Adipocyte (in vitro differentiated cells): Measurements from ENCODE around the gene SLC1A2.

Experiments
- DNase-seq: peaks from one replicate; pipeline ENCODE4 v3.0.0-alpha.2; 2015; ENCODE audit warnings: low read depth
- H3K27me3 ChIP-seq: replicated peaks from 2 replicates; pipeline ENCODE4 v1.7.0; 2013; ENCODE audit warnings: mild to moderate bottlenecking, low read length, moderate library complexity; ENCODE audit not compliant: control insufficient read depth, insufficient read depth
- H3K36me3 ChIP-seq: 2 replicates; pipeline ENCODE4 v1.7.0; 2013; ENCODE audit warnings: low read length, mild to moderate bottlenecking, moderate library complexity; ENCODE audit not compliant: control insufficient read depth, insufficient read depth, severe bottlenecking
- H3K4me1 ChIP-seq: 2 replicates; pipeline ENCODE4 v1.7.0; 2013; ENCODE audit warnings: mild to moderate bottlenecking, low read length, moderate library complexity; ENCODE audit not compliant: control insufficient read depth, insufficient read depth
- H3K4me3 ChIP-seq: 2 replicates; pipeline ENCODE4 v1.7.0; 2013; ENCODE audit warnings: mild to moderate bottlenecking, low read length, moderate library complexity
- H3K9ac ChIP-seq: 2 replicates; pipeline ENCODE4 v1.7.0; 2013; ENCODE audit warnings: mild to moderate bottlenecking, low read length, moderate library complexity
- H3K9me3 ChIP-seq: 2 replicates; pipeline ENCODE4 v1.7.0; 2013; ENCODE audit warnings: mild to moderate bottlenecking, low read length, moderate library complexity; ENCODE audit not compliant: control insufficient read depth

SLC1A2 gene

GRCh38 chr11:35245056-35245455 is 174.3 kb downstream of the SLC1A2 start:
- Histone ChIP-seq H3K4me1 (peaks cover 25% of the 10 kb centered on the region), H3K9me3 (no peaks in the 10 kb centered on the region)

GRCh38 chr11:35243774-35244173 is 175.6 kb downstream of the SLC1A2 start:
- Histone ChIP-seq H3K9ac (no peak overlapping the region), H3K27me3 (no peaks in the 10 kb centered on the region), H3K4me1 (peaks cover 22% of the 10 kb centered on the region), H3K36me3 (no peaks in the 10 kb centered on the region), H3K9me3 (no peaks in the 10 kb centered on the region), H3K4me3 (no peak overlapping the region)
- no peak for DNase-seq

More at GRCh38 chr11:35245056-35245455, 174.3 kb downstream of the SLC1A2 start:
- no peak overlapping the region for H3K9ac ChIP-seq
- no peak overlapping the region for H3K4me3 ChIP-seq
- H3K36me3 ChIP-seq, result no peaks in the 10 kb centered on the region
- H3K27me3 ChIP-seq, result no peaks in the 10 kb centered on the region
- DNase-seq, result no peak

- H3K9ac ChIP-seq, result no peak overlapping the region
- no peak overlapping the region for H3K4me3 ChIP-seq
- DNase-seq, result peak; percentile 13
- no peaks in the 10 kb centered on the region for H3K27me3 ChIP-seq
- no peaks in the 10 kb centered on the region for H3K9me3 ChIP-seq
- H3K4me1 ChIP-seq, result peaks cover 20% of the 10 kb centered on the region
- H3K36me3 ChIP-seq, result no peaks in the 10 kb centered on the region
Observed at GRCh38 chr11:35242412-35243242, 176.7 kb downstream of the SLC1A2 start.

GRCh38 chr11:35241531-35241930 is 177.8 kb downstream of the SLC1A2 start:
- no peaks in the 10 kb centered on the region for H3K36me3 ChIP-seq
- H3K4me3 ChIP-seq, result no peak overlapping the region
- no peaks in the 10 kb centered on the region for H3K9me3 ChIP-seq
- no peak overlapping the region for H3K9ac ChIP-seq
- DNase-seq, result no peak
- peaks cover 11% of the 10 kb centered on the region for H3K4me1 ChIP-seq
- no peaks in the 10 kb centered on the region for H3K27me3 ChIP-seq

GRCh38 chr11:35241083-35241482 is 178.3 kb downstream of the SLC1A2 start:
- no peaks in the 10 kb centered on the region for H3K9me3 ChIP-seq
- peaks cover 6% of the 10 kb centered on the region for H3K4me1 ChIP-seq
- H3K9ac ChIP-seq, result no peak overlapping the region
- DNase-seq, result no peak
- H3K4me3 ChIP-seq, result no peak overlapping the region
- H3K36me3 ChIP-seq, result no peaks in the 10 kb centered on the region
- no peaks in the 10 kb centered on the region for H3K27me3 ChIP-seq

- Histone ChIP-seq H3K4me1 (no peaks in the 10 kb centered on the region), H3K36me3 (no peaks in the 10 kb centered on the region), H3K9ac (no peak overlapping the region), H3K27me3 (no peaks in the 10 kb centered on the region), H3K4me3 (no peak overlapping the region), H3K9me3 (peaks cover 4% of the 10 kb centered on the region)
- no peak for DNase-seq
Observed at GRCh38 chr11:35239471-35240075, 179.8 kb downstream of the SLC1A2 start.

GRCh38 chr11:35238882-35239281 is 180.5 kb downstream of the SLC1A2 start:
- Histone ChIP-seq H3K36me3 (no peaks in the 10 kb centered on the region), H3K27me3 (no peaks in the 10 kb centered on the region), H3K9ac (no peak overlapping the region), H3K9me3 (peaks cover 4% of the 10 kb centered on the region), H3K4me3 (no peak overlapping the region), H3K4me1 (no peaks in the 10 kb centered on the region)
- no peak for DNase-seq

- Histone ChIP-seq H3K4me3 (no peak overlapping the region), H3K9me3 (peaks cover 4% of the 10 kb centered on the region), H3K36me3 (no peaks in the 10 kb centered on the region), H3K9ac (no peak overlapping the region), H3K4me1 (no peaks in the 10 kb centered on the region), H3K27me3 (no peaks in the 10 kb centered on the region)
- peak; percentile 48 for DNase-seq
Observed at GRCh38 chr11:35237860-35238715, 181.3 kb downstream of the SLC1A2 start.

GRCh38 chr11:35237351-35237750 is 182.0 kb downstream of the SLC1A2 start:
- Histone ChIP-seq H3K36me3 (no peaks in the 10 kb centered on the region), H3K27me3 (no peaks in the 10 kb centered on the region), H3K9ac (no peak overlapping the region), H3K4me3 (no peak overlapping the region), H3K9me3 (peaks cover 4% of the 10 kb centered on the region), H3K4me1 (no peaks in the 10 kb centered on the region)
- DNase-seq, result no peak

- Histone ChIP-seq H3K27me3 (no peaks in the 10 kb centered on the region), H3K4me3 (no peak overlapping the region), H3K9me3 (peaks cover 4% of the 10 kb centered on the region), H3K36me3 (peaks cover 4% of the 10 kb centered on the region), H3K4me1 (no peaks in the 10 kb centered on the region), H3K9ac (no peak overlapping the region)
- DNase-seq, result peak; percentile 20
Observed at GRCh38 chr11:35236667-35237003, 182.7 kb downstream of the SLC1A2 start.
